ENCODE data around the gene FAM180A.

DNA sequence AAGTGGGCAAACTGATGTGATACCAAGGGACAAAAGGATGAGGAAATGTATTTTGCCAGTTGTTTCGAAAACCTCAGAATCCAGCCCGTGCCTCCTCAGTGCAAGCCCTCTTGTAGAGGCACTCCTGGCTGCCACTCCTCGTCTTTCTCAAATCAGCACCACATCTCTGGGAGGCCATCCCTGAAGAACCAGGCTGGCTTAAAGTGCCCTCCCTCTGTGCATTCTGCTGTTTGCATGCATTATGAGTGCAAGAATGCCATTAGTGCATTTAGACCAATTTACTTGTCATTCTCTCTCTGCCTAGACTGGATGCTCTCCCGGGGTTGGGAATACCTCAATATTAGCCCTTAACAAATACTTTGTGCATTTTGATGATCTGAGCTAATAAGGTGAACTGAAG is 19.9 kb upstream of the FAM180A start:
- TF ChIP-seq, protein P1, sequence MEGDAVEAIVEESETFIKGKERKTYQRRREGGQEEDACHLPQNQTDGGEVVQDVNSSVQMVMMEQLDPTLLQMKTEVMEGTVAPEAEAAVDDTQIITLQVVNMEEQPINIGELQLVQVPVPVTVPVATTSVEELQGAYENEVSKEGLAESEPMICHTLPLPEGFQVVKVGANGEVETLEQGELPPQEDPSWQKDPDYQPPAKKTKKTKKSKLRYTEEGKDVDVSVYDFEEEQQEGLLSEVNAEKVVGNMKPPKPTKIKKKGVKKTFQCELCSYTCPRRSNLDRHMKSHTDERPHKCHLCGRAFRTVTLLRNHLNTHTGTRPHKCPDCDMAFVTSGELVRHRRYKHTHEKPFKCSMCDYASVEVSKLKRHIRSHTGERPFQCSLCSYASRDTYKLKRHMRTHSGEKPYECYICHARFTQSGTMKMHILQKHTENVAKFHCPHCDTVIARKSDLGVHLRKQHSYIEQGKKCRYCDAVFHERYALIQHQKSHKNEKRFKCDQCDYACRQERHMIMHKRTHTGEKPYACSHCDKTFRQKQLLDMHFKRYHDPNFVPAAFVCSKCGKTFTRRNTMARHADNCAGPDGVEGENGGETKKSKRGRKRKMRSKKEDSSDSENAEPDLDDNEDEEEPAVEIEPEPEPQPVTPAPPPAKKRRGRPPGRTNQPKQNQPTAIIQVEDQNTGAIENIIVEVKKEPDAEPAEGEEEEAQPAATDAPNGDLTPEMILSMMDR (IDR thresholded peaks at IDR 0.05) = no peak
- TF ChIP-seq EZH2 (IDR thresholded peaks at IDR 0.05; ENCODE audit: borderline replicate concordance, insufficient read depth, low read depth, low read length, poor library complexity, severe bottlenecking) = no peak

Measured in B cell (primary cell).